Mucosa of rectum (tissue), 2 donors: ENCODE data around the gene DYNC2H1.

Experiments
- H3K27ac ChIP-seq, 2 donors: one replicate each; pipeline ENCODE4 v1.7.0; 2013; ENCODE audit warnings: inconsistent platforms in 2 of 2, low read depth in 2 of 2, low read length in 2 of 2
- H3K27me3 ChIP-seq, 2 donors: one replicate each; pipeline ENCODE4 v1.7.0; 2013; ENCODE audit warnings: low read length in 2 of 2; ENCODE audit not compliant: control insufficient read depth in 2 of 2, insufficient read depth in 2 of 2
- H3K36me3 ChIP-seq, 2 donors: one replicate each; pipeline ENCODE4 v1.7.0; 2013; ENCODE audit warnings: low read length in 2 of 2; ENCODE audit not compliant: control insufficient read depth in 2 of 2, insufficient read depth in 2 of 2
- H3K4me1 ChIP-seq, 2 donors: one replicate each; pipeline ENCODE4 v1.7.0; 2013; ENCODE audit warnings: low read length in 2 of 2, mild to moderate bottlenecking in 1 of 2; ENCODE audit not compliant: control insufficient read depth in 2 of 2, insufficient read depth in 2 of 2
- H3K4me3 ChIP-seq, 2 donors: one replicate each; pipeline ENCODE4 v1.7.0; 2013; ENCODE audit warnings: low read length in 2 of 2
- H3K9ac ChIP-seq, 2 donors: one replicate each; pipeline ENCODE4 v1.7.0; 2013; ENCODE audit warnings: low read length in 2 of 2, low read depth in 1 of 2, mild to moderate bottlenecking in 1 of 2
- H3K9me3 ChIP-seq, 2 donors: one replicate each; pipeline ENCODE4 v1.7.0; 2013; ENCODE audit warnings: low read length in 2 of 2; ENCODE audit not compliant: control insufficient read depth in 2 of 2
- donor health status: healthy.
- donor health status: Normal muscosa, but diverticular disease.

Gene DYNC2H1

DNA sequence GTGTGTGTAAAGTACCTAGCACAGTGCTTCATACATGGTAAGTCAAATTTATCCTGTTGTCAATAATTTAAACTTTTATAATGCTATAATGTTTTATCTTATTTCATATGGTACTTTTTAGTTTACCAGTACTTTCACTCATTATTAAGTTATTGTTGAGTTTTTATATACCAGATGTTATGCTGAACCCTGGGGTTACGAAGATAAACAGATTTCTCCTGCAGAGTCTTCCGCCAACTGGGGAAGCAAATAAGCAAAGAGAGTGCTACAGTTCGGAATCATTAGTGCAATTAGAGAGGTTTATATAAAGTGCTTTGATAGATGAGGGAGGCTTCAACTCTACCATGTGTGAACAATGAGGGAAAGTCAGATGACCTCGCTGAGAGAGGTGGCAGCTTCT lies 362.3 kb downstream of the DYNC2H1 start:
- H3K27me3 ChIP-seq = no peaks in the 10 kb centered on the region
- no peak overlapping the region for H3K4me3 ChIP-seq
- H3K4me1 ChIP-seq = no peaks in the 10 kb centered on the region
- H3K27ac ChIP-seq = no peak overlapping the region
- no peaks in the 10 kb centered on the region for H3K36me3 ChIP-seq
- no peak overlapping the region for H3K9ac ChIP-seq
- H3K9me3 ChIP-seq = no peaks in the 10 kb centered on the region

DNA sequence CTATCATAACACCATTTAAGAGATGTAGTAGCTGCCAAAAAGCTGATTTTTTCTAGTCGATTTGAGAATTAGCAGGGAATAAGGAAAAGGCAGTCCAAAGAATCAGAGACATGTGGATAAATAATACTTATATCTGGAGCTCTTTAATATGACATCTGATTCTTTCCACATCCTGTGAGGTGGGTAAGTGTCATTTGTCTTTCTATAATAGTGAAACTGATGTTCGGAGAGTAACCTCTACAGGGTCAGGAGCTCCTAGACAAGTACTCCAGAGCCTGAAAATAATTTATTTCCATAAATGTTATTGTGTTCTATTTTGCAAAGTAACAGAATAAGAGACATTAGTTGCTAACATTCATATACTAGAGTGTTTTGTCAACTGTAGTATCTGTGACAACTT lies 367.6 kb downstream of the DYNC2H1 start:
- Histone ChIP-seq H3K4me1 (no peaks in the 10 kb centered on the region), H3K4me3 (no peak overlapping the region), H3K27ac (no peak overlapping the region), H3K36me3 (no peaks in the 10 kb centered on the region), H3K9ac (no peak overlapping the region), H3K27me3 (no peaks in the 10 kb centered on the region), H3K9me3 (no peaks in the 10 kb centered on the region)

DNA sequence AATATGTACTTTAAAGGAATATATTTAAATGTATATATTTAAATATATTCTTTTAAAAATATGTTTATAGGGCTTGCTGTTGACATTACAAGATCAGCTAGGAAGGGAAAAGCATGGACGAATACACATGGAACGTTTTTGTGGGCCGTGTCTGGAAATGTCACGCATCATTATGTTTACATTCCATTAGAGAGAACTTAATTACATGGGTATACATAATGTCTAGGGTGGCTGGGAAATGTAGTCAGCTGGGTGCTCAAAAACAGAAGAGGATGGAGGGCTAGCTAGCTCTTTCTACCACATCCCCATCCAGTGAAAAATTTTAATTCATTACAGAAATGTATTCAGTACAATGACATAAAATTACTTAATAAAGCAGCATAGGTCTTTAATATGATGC lies 371.2 kb downstream of the DYNC2H1 start:
- Histone ChIP-seq H3K4me1 (no peaks in the 10 kb centered on the region), H3K27ac (no peak overlapping the region), H3K27me3 (no peaks in the 10 kb centered on the region), H3K4me3 (no peak overlapping the region), H3K36me3 (no peaks in the 10 kb centered on the region), H3K9ac (no peak overlapping the region), H3K9me3 (no peaks in the 10 kb centered on the region)

DNA sequence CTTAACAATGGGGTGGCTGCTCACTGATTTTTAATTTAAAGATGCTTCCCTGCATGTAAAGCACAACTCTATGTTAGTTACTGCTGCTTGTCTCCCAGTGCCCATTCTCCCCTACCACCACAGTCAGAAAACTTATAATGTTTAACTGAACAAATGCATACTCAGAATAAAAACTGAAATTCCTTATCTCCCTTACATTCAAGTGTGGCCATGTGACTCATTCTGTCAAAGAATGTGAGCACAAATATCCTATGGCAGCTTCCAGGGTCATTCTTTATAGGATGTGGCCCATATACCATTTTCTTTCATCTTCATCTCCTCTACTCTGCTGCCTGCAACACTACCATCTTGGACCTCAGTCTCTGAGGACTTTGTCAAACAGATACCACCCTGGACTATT lies 374.8 kb downstream of the DYNC2H1 start:
- Histone ChIP-seq H3K9me3 (no peaks in the 10 kb centered on the region), H3K4me1 (no peaks in the 10 kb centered on the region), H3K9ac (no peak overlapping the region), H3K27ac (no peak overlapping the region), H3K27me3 (no peaks in the 10 kb centered on the region), H3K4me3 (no peak overlapping the region), H3K36me3 (no peaks in the 10 kb centered on the region)

DNA sequence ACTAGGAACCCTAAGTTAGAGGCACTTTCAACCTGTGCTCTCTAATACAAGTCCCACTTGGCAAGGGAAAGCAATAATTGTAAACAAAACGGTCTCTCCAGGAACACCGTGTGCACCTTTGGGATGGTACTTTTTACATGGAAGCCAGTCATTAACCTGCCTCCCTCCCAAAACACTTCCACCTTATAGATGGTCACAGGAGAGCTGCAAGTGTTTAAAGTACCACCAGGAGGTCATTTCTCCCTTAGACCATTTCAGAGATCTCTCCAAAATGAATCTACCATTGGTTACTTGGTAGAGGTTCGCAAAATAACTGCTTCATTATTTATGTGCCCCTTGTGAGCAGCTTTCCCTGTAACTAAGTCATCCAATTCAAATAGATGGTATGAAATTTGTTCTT lies 375.3 kb downstream of the DYNC2H1 start:
- Histone ChIP-seq H3K9ac (no peak overlapping the region), H3K36me3 (no peaks in the 10 kb centered on the region), H3K9me3 (no peaks in the 10 kb centered on the region), H3K27ac (no peak overlapping the region), H3K4me3 (no peak overlapping the region), H3K4me1 (no peaks in the 10 kb centered on the region), H3K27me3 (no peaks in the 10 kb centered on the region)

DNA sequence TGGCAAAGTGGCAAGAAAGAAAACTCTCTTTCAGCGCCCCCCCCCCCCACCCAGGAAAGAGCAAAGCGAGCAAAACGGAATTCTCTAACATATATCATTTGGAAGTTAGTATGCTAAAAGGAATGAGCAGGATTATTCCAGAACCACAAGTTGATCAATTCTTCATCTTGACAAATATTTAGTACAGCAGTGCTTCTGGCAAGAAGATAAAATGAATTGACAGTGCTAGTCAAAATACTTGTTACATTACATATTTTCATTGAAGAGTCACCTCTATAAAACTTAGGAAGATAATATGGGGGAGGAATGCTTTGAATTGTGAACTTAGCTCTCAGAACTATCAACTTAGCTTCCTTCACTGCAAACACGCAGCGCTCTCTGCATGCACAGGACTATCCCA lies 377.4 kb downstream of the DYNC2H1 start:
- H3K27me3 ChIP-seq = no peaks in the 10 kb centered on the region
- no peaks in the 10 kb centered on the region for H3K4me1 ChIP-seq
- no peak overlapping the region for H3K4me3 ChIP-seq
- H3K9me3 ChIP-seq = no peaks in the 10 kb centered on the region
- no peak overlapping the region for H3K27ac ChIP-seq
- H3K9ac ChIP-seq = no peak overlapping the region
- H3K36me3 ChIP-seq = no peaks in the 10 kb centered on the region

DNA sequence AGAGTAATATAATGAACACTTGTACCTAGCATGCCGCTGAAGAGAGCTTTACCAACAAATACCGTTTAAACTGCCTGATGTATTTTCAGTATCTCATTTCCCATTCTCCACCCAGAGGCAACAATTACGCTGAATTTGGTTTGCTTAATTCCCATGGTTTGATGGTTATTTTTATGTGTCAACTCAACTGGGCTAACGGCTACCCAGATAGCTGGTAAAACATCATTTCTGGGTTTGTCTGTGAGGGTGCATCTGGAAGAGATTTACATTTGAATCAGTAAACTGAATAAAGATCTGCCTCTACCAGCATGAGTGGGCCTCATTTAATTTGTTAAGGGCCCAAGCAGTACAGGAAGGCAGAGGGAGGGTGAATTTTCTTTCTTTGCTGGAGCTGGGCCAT lies 377.9 kb downstream of the DYNC2H1 start:
- Histone ChIP-seq H3K27me3 (no peaks in the 10 kb centered on the region), H3K4me1 (no peaks in the 10 kb centered on the region), H3K9me3 (no peaks in the 10 kb centered on the region), H3K9ac (no peak overlapping the region), H3K4me3 (no peak overlapping the region), H3K27ac (no peak overlapping the region), H3K36me3 (no peaks in the 10 kb centered on the region)

DNA sequence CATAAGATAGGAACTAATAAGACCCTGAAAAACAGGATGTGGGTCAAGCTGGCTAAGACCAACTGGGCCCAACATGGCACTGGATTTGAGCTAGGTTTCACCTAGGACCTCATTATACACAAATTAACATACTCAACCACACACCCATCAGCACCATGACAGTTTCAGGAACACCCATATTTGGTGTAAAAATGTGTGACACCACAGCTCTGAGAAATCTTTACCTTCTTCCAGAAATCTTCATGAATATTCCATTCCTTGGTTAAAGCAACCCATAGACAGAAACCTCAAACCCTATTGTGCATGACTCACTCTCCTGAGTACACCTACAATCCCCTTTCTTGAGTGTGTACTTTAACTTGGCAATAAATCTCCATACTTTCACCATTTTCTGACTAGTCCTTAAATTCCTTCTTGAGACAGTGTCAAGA lies 378.8 kb downstream of the DYNC2H1 start:
- no peak overlapping the region for H3K4me3 ChIP-seq
- no peaks in the 10 kb centered on the region for H3K27me3 ChIP-seq
- H3K9ac ChIP-seq = no peak overlapping the region
- no peaks in the 10 kb centered on the region for H3K4me1 ChIP-seq
- H3K36me3 ChIP-seq = no peaks in the 10 kb centered on the region
- no peaks in the 10 kb centered on the region for H3K9me3 ChIP-seq
- no peak overlapping the region for H3K27ac ChIP-seq

DNA sequence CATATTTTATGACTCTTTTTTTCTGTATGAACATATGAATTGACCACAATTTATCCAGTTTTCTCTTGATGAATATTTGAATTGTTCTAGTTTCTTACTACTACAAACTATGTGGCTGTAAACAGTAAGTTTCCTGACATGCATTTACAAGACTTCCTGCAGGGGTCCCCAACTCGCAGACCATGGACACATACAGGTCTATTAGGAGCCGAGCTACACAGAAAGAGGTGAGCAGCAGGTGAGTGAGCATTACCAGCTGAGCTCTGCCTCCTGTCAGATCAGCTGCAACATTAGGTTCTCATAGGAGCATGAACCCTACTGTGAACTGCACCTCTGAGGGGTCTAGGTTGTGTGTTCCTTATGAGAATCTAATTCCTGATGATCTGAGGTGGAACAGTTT lies 379.4 kb downstream of the DYNC2H1 start:
- H3K36me3 ChIP-seq = no peaks in the 10 kb centered on the region
- no peaks in the 10 kb centered on the region for H3K4me1 ChIP-seq
- no peak overlapping the region for H3K27ac ChIP-seq
- no peaks in the 10 kb centered on the region for H3K27me3 ChIP-seq
- no peak overlapping the region for H3K9ac ChIP-seq
- no peaks in the 10 kb centered on the region for H3K9me3 ChIP-seq
- no peak overlapping the region for H3K4me3 ChIP-seq

DNA sequence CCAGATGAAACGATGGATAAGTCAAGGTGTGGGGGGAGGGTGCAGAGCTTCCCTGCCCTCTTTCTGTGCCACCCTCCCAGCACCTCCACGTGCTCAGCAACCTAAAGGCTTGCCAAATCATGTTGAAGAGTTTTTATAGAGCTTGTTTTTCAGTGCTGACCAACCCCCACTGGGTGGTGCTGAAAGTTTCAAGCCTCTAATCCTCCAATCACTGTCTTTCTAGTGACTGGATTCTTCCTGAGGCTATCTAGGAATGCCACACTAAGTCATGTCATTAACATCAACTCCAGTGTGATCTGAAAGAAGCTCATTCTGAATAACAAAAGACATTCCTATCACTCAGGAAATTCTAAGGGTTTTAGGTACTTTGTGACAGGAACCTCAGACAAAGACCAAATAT lies 382.6 kb downstream of the DYNC2H1 start:
- Histone ChIP-seq H3K27ac (no peak overlapping the region), H3K9me3 (no peaks in the 10 kb centered on the region), H3K4me3 (no peak overlapping the region), H3K4me1 (no peaks in the 10 kb centered on the region), H3K9ac (no peak overlapping the region), H3K36me3 (no peaks in the 10 kb centered on the region), H3K27me3 (no peaks in the 10 kb centered on the region)

DNA sequence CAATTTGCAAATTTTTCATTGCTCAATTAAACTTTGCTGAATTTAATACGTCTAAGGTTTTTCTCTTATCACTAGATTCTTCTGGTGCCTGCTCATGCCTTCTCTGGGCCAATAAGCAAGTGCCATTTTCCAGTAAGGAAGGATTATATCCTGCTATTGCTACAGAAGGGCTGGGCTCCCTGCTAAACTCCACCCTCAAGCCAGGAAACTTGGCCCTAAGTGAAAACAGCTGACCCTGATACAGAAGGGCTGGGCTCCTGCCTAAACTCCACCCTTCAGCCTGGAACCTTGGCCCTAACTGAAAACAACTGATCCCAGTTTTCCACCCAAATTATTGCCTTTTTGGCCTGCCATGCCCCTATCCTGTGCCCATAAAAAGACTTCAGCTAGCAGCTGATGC lies 385.3 kb downstream of the DYNC2H1 start:
- Histone ChIP-seq H3K9me3 (no peaks in the 10 kb centered on the region), H3K27ac (no peak overlapping the region), H3K27me3 (no peaks in the 10 kb centered on the region), H3K36me3 (no peaks in the 10 kb centered on the region), H3K4me1 (no peaks in the 10 kb centered on the region), H3K4me3 (no peak overlapping the region), H3K9ac (no peak overlapping the region)
